ENCODE results near the gene DSTN.

Gene DSTN

GRCh38 chr20:17624551-17625245 lies 54.8 kb downstream of the DSTN start:
- DNase-seq (ENCODE audit: low spot score) = no peak

GRCh38 chr20:17625246-17626051 lies 55.6 kb downstream of the DSTN start:
- DNase-seq (ENCODE audit: low spot score) = no peak

DNA sequence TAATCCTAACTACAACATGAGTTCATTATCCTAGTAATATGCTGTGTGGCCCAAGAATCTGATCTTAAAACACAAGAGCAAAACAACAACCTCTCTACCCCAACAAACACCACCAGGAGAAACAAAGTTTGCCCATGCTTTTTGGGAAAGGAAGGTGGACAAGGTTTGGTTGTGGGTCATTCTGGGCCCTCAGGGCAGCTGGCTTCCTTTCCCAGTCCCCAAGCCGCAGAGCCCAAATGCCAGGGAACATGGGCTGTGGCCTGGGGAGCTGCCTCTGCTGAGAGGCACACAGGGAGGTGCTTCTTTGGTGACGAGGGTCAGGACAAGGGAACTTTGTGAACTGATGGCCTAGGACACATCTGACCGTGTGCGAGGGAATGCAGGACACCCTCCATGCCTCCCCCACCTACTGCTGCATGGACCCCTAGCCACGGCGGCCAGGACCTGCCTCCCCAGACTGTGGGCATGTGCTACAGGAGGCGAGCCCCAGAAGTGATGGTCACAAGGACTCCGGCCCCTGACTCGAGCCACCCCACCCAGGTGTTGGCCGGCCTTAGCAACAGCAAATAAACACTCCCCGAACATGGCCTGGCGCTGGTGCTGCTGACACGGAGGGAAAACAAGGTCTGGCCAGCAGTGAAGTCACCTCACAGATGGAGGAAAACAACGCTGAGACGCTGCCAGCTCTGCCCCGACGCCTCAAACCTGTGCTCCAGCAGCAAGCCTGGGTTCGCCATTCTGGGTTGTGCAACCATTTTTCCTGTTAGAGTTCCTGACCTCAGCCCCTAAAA lies 56.5 kb downstream of the DSTN start:
- DNase-seq (ENCODE audit: low spot score) = no peak

DNA sequence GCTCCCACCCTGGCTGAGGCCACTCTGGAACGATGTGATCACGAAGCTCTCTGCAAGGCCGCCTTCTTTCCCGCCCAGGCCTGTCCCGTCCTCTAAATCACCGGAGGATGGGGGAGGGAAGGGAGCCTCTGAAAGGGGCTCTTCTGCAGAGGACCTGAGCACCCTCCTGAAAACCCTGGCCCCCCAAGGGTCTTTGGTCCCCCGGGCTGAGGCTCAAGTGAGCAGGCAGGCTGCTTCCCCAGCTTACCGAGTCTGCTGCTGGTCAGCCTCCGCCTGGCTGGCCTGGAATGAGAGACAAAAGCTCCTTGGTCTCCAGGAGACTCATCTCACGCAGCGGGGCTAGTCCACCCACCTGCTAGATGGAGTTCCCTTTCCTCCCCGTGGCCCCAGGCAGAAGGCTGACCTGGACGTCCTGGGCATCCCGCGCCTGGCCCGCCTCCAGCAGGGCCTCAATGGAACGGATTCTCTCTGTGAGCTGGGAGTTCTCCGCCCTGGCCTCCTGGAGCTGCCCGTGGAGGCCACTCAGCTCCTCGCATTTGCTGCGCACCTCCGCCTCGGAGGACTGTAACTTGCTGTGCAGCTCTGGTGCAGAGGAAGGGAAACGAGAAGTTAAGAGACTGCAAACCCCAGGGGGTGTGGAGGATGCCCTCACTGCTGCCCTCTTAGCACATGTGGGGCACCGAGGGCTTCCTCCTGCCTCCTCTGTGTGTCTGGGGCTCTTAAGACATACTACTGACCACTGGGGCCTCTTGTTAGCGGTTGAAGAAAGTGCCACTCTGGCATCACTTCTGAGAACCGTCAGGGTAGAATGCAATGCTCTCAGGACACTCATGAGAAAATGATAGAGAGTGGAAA lies 57.5 kb downstream of the DSTN start:
- no peak for DNase-seq (ENCODE audit: low spot score)

DNA sequence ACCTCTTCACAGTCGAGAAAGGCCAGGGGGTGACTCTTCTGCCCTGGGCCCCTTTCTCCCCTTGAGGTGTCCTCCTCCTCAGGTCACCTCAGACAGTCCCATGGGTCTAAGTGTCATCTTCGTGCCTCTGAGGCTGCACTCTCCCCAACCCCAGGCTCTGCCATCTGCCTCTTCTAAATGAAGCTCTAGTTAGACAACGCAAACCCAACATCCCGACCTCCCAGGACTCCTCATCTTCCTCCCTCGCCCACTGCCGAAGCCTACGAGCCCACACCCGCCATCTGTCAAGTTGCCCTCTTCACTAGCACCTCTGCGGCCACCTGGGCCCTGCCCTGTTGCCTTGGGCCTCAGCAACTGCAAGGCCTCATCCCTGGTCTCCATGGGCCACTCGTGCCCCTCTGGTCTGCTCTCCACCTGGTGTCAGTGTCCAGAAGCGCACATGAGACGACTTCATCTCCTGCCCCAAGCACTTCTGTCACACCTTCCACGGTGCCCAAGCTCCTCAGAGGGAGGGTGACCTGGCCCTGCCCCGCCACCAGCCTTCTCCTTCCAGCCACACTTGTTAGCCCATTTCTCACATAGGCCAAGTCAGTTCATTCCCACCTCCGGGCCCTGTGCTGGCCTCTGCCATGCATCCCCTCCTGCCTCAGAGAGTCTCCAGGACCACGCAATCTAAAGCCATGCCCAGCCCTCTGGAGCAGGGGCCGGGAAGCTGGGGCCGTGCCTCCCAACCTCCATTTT lies 58.4 kb downstream of the DSTN start:
- no peak for DNase-seq (ENCODE audit: low spot score)

- DNase-seq (ENCODE audit: low spot score) = no peak
These were observed 59.1 kb downstream of the DSTN start for GRCh38 chr20:17629025-17629424.

DNA sequence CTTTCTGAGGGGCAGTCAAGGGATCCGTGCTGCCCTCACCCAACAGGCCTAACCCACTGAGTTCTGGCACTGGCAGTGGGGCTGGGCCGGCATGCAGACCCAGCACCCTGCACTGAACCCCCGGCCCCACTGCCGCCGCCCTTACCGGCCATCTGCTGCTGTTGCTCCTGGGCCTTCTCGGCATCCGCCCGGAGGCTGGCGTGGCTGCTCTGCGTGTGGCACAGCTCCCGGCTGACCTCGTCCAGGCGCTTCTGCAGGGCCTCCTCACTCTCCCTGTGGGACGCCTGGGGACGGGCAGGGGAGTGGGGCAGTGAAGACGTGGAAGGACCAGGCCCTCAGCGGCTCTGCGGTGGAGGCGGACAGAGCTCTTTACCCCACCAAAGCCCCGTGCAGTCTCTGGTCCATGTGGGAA lies 59.8 kb downstream of the DSTN start:
- no peak for DNase-seq (ENCODE audit: low spot score)

DNA sequence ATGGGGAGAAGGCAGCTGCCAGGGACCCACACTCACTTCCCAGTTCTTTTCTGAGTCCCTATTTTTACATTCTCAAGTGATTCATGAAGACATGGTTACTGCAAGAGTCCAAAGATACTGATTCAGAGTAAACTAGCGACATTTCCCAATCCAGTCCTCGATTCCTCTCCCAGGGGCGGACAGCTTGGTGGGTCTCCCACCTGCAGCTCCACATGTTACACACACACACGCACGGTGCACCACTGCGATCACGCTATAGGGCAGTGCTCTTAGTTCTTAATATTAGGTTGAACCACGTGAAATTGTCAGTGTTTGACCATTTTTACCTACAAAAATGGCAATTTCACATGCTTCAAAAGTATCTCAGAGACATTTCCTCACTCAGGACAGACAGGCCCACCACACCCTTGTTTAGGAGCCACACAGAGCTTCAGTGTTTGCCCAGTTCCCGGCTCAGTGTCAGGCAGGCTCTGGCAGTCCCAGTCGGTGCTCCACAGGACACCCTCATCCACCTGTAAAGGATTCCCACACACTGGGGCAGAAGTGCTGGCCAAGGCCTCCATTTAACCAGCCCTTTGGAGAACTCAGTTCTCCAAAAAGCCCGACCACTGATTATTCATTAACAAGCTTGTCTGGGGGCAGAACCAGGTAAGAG lies 60.4 kb downstream of the DSTN start:
- DNase-seq (ENCODE audit: low spot score) = no peak

GRCh38 chr20:17630806-17631195 lies 60.9 kb downstream of the DSTN start:
- no peak for DNase-seq (ENCODE audit: low spot score)

DNA sequence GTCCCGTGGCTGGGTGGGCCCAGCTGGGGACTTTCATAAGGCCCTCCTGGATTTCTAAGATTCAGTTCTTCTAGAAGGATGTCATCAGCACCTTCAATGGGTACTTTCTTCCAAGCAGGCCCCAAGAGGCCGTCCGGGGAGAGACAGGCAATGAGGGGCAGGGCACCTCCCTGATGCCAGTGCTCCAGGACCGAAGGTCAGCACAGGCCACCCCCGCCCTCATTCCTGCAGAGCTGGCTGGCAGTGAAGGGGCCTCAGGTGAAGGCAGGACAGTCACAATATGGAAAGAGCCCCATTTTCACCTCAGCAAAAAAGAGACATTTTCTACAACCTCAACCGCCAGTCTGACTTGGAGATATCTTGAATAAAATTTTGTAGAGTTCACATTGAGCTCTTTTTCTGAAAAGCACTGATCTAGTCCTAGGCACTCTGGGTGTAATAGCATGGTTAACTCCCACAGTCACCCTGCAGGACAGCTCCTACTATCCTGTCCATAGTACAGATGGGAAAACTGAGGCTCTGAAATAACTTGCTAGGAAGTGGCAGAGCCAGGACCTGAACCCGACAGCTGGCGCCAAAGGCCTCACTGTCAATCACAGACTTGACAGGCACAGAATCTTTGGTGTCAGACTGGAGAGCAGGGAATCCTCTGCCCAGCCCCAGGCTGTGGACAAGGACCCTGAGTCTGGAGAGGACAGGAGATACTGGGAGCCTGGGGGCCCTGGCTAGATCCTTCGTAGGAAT lies 61.9 kb downstream of the DSTN start:
- DNase-seq (ENCODE audit: low spot score) = no peak

- DNase-seq (ENCODE audit: low spot score) = no peak
These were observed 63.5 kb downstream of the DSTN start for GRCh38 chr20:17633221-17633849.

GRCh38 chr20:17633850-17634500 lies 64.1 kb downstream of the DSTN start:
- no peak for DNase-seq (ENCODE audit: low spot score)

DNA sequence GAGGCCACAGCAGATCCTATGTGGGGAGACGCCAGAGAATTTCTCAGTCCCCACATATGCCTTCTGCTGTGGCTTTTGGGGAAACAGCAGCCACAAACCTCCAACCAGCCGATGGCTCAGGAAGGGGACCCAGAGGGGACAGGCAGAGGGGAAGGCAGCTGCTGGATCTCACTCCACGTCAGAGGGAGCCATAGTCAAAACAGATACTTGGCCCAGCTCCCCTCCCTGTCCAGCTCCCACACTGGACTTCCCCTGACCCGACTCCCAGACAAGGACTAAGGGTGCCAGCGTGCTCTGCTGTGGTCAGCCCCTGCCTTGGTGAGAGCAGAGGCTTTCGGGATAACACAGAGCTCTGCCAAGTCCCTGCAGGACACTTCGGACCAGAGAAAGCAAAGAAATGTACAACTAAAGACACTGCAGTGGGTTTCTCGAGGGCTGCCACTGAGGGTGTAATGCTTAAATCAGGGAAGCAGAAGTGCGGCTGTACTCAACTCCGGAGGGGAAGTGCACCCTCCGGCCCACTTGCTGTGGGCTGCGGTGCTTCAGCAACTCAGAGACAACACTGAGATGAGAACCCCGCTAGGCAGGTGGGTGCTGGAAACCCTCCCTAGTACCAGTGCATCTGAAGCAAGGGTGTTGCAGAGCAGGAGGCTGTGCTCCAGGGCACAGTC lies 64.9 kb downstream of the DSTN start:
- DNase-seq (ENCODE audit: low spot score) = no peak

DNA sequence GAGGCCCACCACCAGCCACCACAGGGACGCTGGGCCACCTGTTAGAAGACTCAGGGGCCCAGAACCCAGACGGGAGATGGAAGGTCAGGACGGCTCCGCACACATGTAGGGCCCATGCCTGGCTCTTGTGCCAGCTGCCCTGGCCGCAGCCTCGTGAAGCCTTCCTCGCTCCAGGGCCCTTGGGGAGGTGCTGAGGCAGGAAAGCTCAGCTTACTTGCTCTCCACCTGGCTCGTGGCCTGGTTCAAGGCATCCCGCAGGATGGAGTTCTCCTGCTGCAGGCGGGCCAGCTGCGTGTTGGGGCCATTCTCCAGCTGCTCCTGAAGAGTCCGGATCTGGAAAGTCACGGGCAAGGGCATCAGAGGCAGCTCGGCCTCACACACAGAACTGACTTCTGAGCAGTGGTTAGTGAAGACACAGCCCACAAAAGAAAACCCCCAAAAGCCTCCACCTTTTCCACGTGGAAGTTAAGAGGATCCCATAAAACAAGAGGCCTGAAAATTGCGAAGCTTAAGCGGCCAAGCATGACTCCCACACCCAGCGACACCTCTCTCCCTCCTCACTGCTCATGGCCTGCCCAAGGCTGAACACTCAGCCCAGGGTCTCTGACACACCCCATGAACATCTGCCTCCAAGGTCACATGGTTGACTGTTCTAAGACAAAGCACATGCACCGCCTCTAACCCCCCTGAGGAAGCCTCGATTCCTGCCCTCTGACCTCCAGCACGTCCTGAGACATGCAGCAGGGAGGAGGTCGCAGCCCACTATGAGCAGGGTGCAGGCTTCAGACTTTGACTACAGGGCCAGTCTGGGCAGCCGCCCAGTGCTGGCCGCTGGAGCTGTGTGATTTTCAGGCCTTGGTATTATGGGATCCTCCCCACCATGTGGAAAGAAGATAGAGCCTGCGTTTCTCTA lies 65.7 kb downstream of the DSTN start:
- no peak for DNase-seq (ENCODE audit: low spot score)

DNA sequence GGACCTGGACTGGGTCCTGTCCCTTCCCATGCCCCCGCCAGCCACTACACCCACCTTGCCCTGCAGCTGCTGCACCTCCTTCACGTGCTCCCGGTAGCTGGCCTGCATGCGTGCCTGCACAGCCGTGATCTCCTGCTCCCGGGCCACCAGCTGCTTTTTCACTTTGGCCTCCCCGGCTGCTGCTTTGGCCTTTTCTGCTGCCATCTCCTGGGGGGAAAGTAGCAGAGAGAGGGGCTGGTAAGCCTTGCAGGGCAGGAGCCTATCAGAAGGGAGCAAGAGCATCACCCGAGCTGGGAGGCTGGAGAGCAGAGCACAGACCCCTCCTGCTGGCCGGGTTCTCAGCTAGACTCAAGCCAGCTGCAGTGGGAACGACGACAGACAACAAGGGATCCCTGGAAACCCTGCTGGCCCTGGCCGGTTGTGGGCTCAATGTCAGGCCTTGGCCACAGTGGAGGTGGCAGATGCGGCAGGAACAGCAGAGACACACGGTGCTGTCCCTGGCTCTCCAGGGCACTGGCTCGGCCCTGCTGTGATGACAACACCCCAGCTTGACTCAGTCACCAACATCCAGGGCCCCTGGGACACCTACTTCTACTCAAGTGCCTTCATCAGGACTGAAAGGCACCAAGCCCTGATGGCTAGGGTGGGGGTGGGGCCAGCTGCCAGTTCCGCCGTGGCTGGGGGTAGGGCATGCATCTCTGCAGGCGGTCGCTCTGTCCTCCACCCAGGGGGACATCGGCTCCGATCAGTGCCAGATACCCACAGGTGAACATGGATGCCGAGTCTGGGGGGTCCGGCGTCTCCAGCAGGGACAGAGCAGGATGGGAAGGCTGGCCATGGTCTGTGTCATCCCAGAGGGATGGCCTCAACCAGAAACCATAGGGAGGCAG lies 66.9 kb downstream of the DSTN start:
- no peak for DNase-seq (ENCODE audit: low spot score)

DNA sequence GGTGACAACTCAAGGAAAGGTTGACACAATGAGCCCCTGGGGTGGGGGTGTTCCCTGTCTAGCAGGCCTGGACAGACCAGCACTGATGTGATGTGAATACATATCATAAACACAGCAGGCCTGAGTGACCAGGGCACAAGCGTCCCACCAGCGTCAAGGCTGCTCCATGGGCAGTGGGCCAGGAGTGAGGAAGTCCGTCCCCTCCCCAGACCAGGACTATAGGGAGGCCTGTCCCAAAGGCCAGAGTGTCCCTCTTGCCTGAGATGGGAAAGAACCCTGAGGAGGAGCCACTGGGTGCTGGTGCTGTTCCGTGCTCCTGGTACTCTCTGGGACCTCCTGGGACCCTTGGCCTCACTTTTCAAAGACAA lies 67.5 kb downstream of the DSTN start:
- DNase-seq (ENCODE audit: low spot score) = no peak
